Fibroblast of mammary gland (primary cell): ENCODE results near the gene LAT.

ENCODE experiments used
- DNase-seq: peaks from one replicate; pipeline ENCODE4 v3.0.0-alpha.2; 2010; ENCODE audit warnings: low read depth
- H3K4me3 ChIP-seq: 2 replicates; pipeline ENCODE4 v1.5.1; 2011; ENCODE audit warnings: low read depth, mild to moderate bottlenecking, low read length, moderate library complexity; ENCODE audit not compliant: control insufficient read depth
- TF ChIP-seq, protein P1 (sequence below): conservative IDR thresholded peaks from 2 replicates; pipeline ENCODE4 v1.5.1; 2011; ENCODE audit warnings: low read depth, low read length, inconsistent platforms; ENCODE audit not compliant: control insufficient read depth, insufficient read depth

LAT gene

DNA sequence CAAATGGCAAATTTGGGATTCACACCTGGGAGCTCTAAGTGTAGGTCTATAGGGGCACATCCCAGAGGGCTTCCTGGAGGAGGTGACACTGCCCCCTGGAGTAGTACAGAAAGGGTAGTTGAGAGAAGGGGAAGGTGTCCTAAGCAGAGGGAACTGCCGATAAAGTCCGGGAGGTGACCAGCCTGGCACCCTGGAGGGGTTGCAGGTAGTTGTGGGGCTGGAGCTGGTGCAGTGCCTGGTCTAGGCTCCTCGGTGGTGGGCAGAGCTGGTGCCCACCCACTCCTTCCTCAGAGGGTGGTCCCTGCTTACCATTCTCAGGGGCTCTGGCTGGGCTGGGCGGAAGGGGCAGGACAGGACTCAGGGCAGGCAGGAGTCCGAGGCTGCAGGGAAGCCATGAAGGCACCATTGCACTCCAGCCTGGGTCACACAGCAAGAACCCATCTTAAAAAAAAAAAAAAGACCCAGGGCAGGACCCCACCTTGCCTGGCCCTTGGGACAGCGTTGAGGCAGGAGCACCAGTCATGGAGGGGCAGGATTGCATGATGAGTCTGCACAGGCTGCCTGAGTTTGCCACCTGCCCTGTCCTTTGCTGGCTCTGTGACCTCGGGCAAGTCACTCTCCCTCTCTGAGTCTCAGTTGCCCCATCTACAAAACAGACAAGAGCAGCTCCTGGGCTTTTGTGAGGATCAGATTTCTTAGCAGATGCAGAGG, 43.8 kb downstream of the LAT start:
- DNase-seq: no peak
- TF ChIP-seq, protein P1, sequence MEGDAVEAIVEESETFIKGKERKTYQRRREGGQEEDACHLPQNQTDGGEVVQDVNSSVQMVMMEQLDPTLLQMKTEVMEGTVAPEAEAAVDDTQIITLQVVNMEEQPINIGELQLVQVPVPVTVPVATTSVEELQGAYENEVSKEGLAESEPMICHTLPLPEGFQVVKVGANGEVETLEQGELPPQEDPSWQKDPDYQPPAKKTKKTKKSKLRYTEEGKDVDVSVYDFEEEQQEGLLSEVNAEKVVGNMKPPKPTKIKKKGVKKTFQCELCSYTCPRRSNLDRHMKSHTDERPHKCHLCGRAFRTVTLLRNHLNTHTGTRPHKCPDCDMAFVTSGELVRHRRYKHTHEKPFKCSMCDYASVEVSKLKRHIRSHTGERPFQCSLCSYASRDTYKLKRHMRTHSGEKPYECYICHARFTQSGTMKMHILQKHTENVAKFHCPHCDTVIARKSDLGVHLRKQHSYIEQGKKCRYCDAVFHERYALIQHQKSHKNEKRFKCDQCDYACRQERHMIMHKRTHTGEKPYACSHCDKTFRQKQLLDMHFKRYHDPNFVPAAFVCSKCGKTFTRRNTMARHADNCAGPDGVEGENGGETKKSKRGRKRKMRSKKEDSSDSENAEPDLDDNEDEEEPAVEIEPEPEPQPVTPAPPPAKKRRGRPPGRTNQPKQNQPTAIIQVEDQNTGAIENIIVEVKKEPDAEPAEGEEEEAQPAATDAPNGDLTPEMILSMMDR: no peak
- no peak overlapping the region for H3K4me3 ChIP-seq

DNA sequence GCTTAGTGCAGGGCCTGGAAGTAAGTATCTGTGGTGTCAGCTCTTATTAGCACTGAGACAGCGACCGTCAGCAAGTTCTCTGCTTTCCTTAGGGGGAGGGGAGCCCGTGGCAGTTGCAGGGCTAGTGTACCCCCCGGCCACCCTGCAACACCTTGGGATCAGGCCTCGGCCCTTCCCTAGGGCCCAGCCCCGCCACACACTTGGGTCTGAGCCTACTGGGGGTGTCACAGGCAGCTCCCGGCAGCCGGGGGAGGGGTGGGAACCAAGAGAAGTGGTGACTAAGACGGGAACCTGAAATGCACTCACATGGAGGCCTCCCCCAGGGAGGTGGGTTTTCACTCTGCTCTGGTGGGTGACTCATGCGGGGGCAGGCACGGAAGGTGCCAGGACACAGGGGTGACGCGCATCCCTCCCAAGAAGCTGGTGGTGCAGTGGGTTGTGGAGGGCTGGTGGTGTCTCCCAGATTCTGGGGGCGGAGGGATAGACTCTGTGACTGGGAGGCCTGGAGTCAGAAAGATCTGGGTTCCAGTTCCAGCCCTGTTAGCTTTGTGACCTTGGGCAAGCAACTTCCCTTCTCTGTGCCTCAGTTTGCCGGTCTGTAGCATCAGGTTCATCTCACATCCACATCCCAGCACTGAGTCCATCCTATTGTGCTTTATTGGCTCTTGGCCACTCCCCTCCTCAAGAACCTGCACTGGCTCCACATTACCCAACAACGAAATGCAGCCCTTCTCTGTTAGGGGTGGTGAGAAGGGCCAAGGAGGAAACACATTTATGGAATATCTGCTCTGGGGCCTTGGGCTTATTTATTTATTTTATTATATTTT, 44.5 kb downstream of the LAT start:
- peak; percentile 99 for DNase-seq
- TF ChIP-seq, protein P1: no peak
- H3K4me3 ChIP-seq: no peak overlapping the region

DNA sequence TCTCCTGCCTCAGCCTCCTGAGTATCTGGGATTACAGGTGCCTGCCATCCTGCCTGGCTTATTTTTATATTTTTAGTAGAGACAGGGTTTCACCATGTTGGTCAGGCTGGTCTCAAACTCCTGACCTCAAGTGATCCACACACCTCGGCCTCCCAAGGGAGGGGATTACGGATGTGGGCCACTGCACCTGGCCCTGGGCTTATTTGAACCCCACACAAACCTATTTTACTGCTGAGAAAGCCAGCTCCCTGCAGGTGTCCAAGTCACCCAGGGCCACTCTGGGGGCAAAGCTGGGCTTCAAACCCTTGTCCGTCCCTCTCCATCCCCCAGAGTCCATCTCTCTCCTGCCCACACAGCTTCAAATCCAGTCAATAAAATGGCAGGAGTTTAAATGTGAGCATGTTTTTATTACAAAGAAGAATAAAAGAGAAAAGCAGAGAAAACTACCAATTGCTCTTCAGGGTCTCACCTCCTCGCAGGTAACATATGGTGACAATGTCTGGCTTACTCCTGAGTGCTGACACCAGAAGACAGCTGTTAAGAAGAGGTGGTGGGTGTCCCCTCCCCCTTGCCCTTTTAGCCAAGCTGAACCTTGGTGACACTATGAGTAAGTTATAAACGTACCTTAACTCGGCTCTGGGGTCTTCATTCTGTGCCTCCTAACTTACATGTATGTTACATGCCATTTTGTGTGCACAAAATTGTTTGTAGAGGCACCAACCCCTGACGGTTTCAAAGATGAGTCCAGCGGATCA, 45.4 kb downstream of the LAT start:
- no peak for DNase-seq
- TF ChIP-seq, protein P1: no peak
- no peak overlapping the region for H3K4me3 ChIP-seq
